Hepatocyte (in vitro differentiated cells): ENCODE measurements around the gene FMN1. TPM values are rescaled to one million over a fixed set of nuclear protein-coding genes. Genes with fewer than 3 reads are reported as not detected.
A peak's percentile ranks its signal among the peaks of the same experiment; 100 is the strongest.

Source experiments
- DNase-seq: peaks from one replicate; pipeline ENCODE4 v3.0.0-alpha.2; 2016; ENCODE audit warnings: low spot score
- H2AFZ ChIP-seq: fragments of 200-600 bp; sonication (generic); 2 replicates; pipeline ENCODE4 v1.6.0; 2016; ENCODE audit warnings: antibody characterized with exemption, mild to moderate bottlenecking
- H3K27ac ChIP-seq: fragments of 200-600 bp; sonication (generic); 2 replicates; pipeline ENCODE4 v1.5.1; 2016; ENCODE audit warnings: mild to moderate bottlenecking
- H3K27me3 ChIP-seq: fragments of 200-600 bp; sonication (generic); 2 replicates; pipeline ENCODE4 v1.6.1; 2016
- H3K36me3 ChIP-seq: fragments of 200-600 bp; sonication (generic); replicated peaks from 2 replicates; pipeline ENCODE4 v1.5.1; 2016; ENCODE audit warnings: low read depth; ENCODE audit not compliant: insufficient read depth
- H3K4me1 ChIP-seq: fragments of 200-600 bp; sonication (generic); 2 replicates; pipeline ENCODE4 v1.5.1; 2016; ENCODE audit warnings: mild to moderate bottlenecking, moderate library complexity; ENCODE audit not compliant: insufficient read depth
- H3K4me2 ChIP-seq: fragments of 200-600 bp; sonication (generic); 2 replicates; pipeline ENCODE4 v1.6.0; 2016
- H3K4me3 ChIP-seq: fragments of 200-600 bp; sonication (generic); 2 replicates; pipeline ENCODE4 v1.5.1; 2016; ENCODE audit warnings: mild to moderate bottlenecking
- H3K79me2 ChIP-seq: fragments of 200-600 bp; sonication (generic); 2 replicates; pipeline ENCODE4 v1.6.0; 2017; ENCODE audit warnings: mild to moderate bottlenecking
- H3K9me2 ChIP-seq: fragments of 200-600 bp; sonication (generic); replicated peaks from 2 replicates; pipeline ENCODE4 v1.6.0; 2017; ENCODE audit warnings: mild to moderate bottlenecking; ENCODE audit not compliant: insufficient read depth
- H3K9me3 ChIP-seq: fragments of 200-600 bp; sonication (generic); 2 replicates; pipeline ENCODE4 v1.5.1; 2016; ENCODE audit warnings: low read depth, mild to moderate bottlenecking
- H4K20me1 ChIP-seq: fragments of 200-600 bp; sonication (generic); 2 replicates; pipeline ENCODE4 v1.6.0; 2016; ENCODE audit warnings: mild to moderate bottlenecking; ENCODE audit not compliant: insufficient read depth, poor library complexity, severe bottlenecking
- CTCF ChIP-seq: fragments of 200-600 bp; sonication (generic); IDR thresholded peaks from 2 replicates; pipeline ENCODE4 v1.5.1; 2016; ENCODE audit warnings: antibody characterized with exemption, mild to moderate bottlenecking; ENCODE audit not compliant: poor library complexity
- EZH2 ChIP-seq: fragments of 200-600 bp; sonication (generic); IDR thresholded peaks from 2 replicates; pipeline ENCODE4 v1.6.1; 2016; ENCODE audit warnings: antibody characterized with exemption, mild to moderate bottlenecking, borderline replicate concordance
- EZH2phosphoT487 ChIP-seq: fragments of 200-600 bp; sonication (generic); IDR thresholded peaks from one replicate; pipeline ENCODE4 v1.6.1; 2018; ENCODE audit warnings: antibody characterized with exemption, mild to moderate bottlenecking, low read depth, moderate library complexity; ENCODE audit not compliant: unreplicated experiment, severe bottlenecking
- WGBS: methylation state at CpG from one replicate; pipeline ENCODE4 v1.1.6; 2016; ENCODE audit warnings: low lambda C conversion rate; ENCODE audit errors: missing lambda C conversion rate; 5-methylcytosine and 5-hydroxymethylcytosine counted together
- polyA plus RNA-seq: library from polyadenylated mRNA; unstranded; fragments of >200 nt; fragmentation: Nextera tagmentation; extraction: Ambion mirVana; gene quantifications from 2 replicates; pipeline ENCODE4 v1.2.1, GENCODE V29; 2016
- total RNA-seq: library from RNA; depleted of rRNA; stranded (reverse); fragments of >200 nt; gene quantifications from 2 replicates; pipeline ENCODE4 v1.2.3, GENCODE V29; 2014

Gene FMN1
- total and polyA plus RNA-seq, 2 experiments from 2014 or later: 0.07 to 0.70 TPM

GRCh38 chr15:33242669-33243191 lies 48.2 kb upstream of the FMN1 start:
- Histone ChIP-seq H3K36me3 (no peaks in the 10 kb centered on the region), H2AFZ (no peak overlapping the region), H3K79me2 (no peaks in the 10 kb centered on the region), H3K4me2 (no peak overlapping the region), H3K4me1 (no peaks in the 10 kb centered on the region), H3K9me2 (no peaks in the 10 kb centered on the region), H3K9me3 (no peaks in the 10 kb centered on the region), H3K4me3 (no peak overlapping the region), H4K20me1 (no peaks in the 10 kb centered on the region), H3K27ac (peak overlapping the region; percentile 56), H3K27me3 (no peaks in the 10 kb centered on the region)
- 83% methylated on average over 5 of the region's 5 CpGs for WGBS
- peak; percentile 40 for TF ChIP-seq CTCF
- no peak for TF ChIP-seq EZH2phosphoT487
- no peak for TF ChIP-seq EZH2
- no peak for DNase-seq

GRCh38 chr15:33242165-33242564 lies 47.7 kb upstream of the FMN1 start:
- H3K27me3 ChIP-seq: no peaks in the 10 kb centered on the region
- TF ChIP-seq CTCF (no peak), EZH2 (no peak), EZH2phosphoT487 (no peak)
- H3K9me2 ChIP-seq: no peaks in the 10 kb centered on the region
- H2AFZ ChIP-seq: no peak overlapping the region
- H3K4me2 ChIP-seq: no peak overlapping the region
- DNase-seq: peak; percentile 60
- no peaks in the 10 kb centered on the region for H3K79me2 ChIP-seq
- H3K36me3 ChIP-seq: no peaks in the 10 kb centered on the region
- H3K27ac ChIP-seq: peak overlapping the region; percentile 56
- WGBS: 62% methylated on average over 1 of the region's 1 CpG
- H3K9me3 ChIP-seq: no peaks in the 10 kb centered on the region
- no peak overlapping the region for H3K4me3 ChIP-seq
- no peaks in the 10 kb centered on the region for H3K4me1 ChIP-seq
- no peaks in the 10 kb centered on the region for H4K20me1 ChIP-seq

GRCh38 chr15:33236841-33237509 lies 42.5 kb upstream of the FMN1 start:
- no peaks in the 10 kb centered on the region for H3K27me3 ChIP-seq
- no peaks in the 10 kb centered on the region for H3K9me3 ChIP-seq
- WGBS: 89% methylated on average over 4 of the region's 4 CpGs
- no peak for DNase-seq
- no peaks in the 10 kb centered on the region for H3K36me3 ChIP-seq
- H3K4me3 ChIP-seq: no peak overlapping the region
- no peak overlapping the region for H3K4me2 ChIP-seq
- H4K20me1 ChIP-seq: no peaks in the 10 kb centered on the region
- H3K79me2 ChIP-seq: no peaks in the 10 kb centered on the region
- H2AFZ ChIP-seq: no peak overlapping the region
- TF ChIP-seq CTCF (no peak), EZH2 (no peak), EZH2phosphoT487 (no peak)
- H3K9me2 ChIP-seq: no peaks in the 10 kb centered on the region
- H3K4me1 ChIP-seq: no peaks in the 10 kb centered on the region
- H3K27ac ChIP-seq: no peak overlapping the region
